ENCODE results near the gene TSPAN7.

- TF ChIP-seq POU6F1 (CRISPR knock-in tag; IDR thresholded peaks at IDR 0.05; ENCODE audit: borderline replicate concordance, low read depth) (no peak), CSDC2 (CRISPR knock-in tag; IDR thresholded peaks at IDR 0.05) (no peak), PATZ1 (CRISPR knock-in tag; IDR thresholded peaks at IDR 0.05; ENCODE audit: borderline replicate concordance) (no peak), ZFP30 (CRISPR knock-in tag; IDR thresholded peaks at IDR 0.05) (no peak), TOX (CRISPR knock-in tag; IDR thresholded peaks at IDR 0.05; ENCODE audit: borderline replicate concordance) (no peak), ARNTL (CRISPR knock-in tag; IDR thresholded peaks at IDR 0.05; ENCODE audit: borderline replicate concordance, low read depth) (no peak), ZNF565 (CRISPR knock-in tag; conservative IDR thresholded peaks at IDR 0.05; ENCODE audit: low read depth) (no peak), ZFP3 (CRISPR knock-in tag; IDR thresholded peaks at IDR 0.05) (no peak), ISL1 (CRISPR knock-in tag; IDR thresholded peaks at IDR 0.05) (no peak), ZNF70 (CRISPR knock-in tag; IDR thresholded peaks at IDR 0.05) (no peak), BACH2 (CRISPR knock-in tag; IDR thresholded peaks at IDR 0.05; ENCODE audit: borderline replicate concordance) (no peak)
Measured at GRCh38 chrX:38614485-38614884, 53.1 kb downstream of the TSPAN7 start.

All from SK-N-SH treated with all-trans-retinoic acid at 6 μM for 48 hours (cell line).